ENCODE data around the gene FGF23.

- TF ChIP-seq EZH2phosphoT487 (IDR thresholded peaks at IDR 0.05; ENCODE audit: low read depth) = no peak
- TF ChIP-seq CTCF (IDR thresholded peaks at IDR 0.05; ENCODE audit: low read depth, low read length) = no peak
These were observed 16.3 kb upstream of the FGF23 start for GRCh38 chr12:4395818-4396217.
